DND-41 (cell line): ENCODE data around the gene EREG.

Experiments used
- ATAC-seq: fragments of 200-7000 bp; cut with Tn5 transposase; 3 replicates; pipeline ENCODE4 v1.9.1; 2021; ENCODE audit warnings: low read depth; ENCODE audit not compliant: insufficient read depth
- DNase-seq: peaks from one replicate; pipeline ENCODE4 v3.0.0-alpha.2; 2020
- H2AFZ ChIP-seq: 2 replicates; pipeline ENCODE4 v1.6.0; 2012; ENCODE audit warnings: low read depth, low read length
- H3K27ac ChIP-seq: 2 replicates; pipeline ENCODE4 v1.5.1; 2012; ENCODE audit warnings: low read length, inconsistent platforms
- H3K27me3 ChIP-seq: fragments of 200-600 bp; sonication (generic); 2 replicates; pipeline ENCODE4 v1.6.0; 2012; ENCODE audit warnings: low read length, mild to moderate bottlenecking, inconsistent platforms; ENCODE audit not compliant: insufficient read depth, poor library complexity
- H3K36me3 ChIP-seq: 2 replicates; pipeline ENCODE4 v1.5.1; 2012; ENCODE audit warnings: low read length, inconsistent platforms; ENCODE audit not compliant: insufficient read depth
- H3K4me1 ChIP-seq: 2 replicates; pipeline ENCODE4 v1.5.1; 2012; ENCODE audit warnings: mild to moderate bottlenecking, low read length; ENCODE audit not compliant: insufficient read depth
- H3K4me2 ChIP-seq: 2 replicates; pipeline ENCODE4 v1.6.0; 2012; ENCODE audit warnings: mild to moderate bottlenecking, moderate library complexity, low read length, inconsistent platforms; ENCODE audit not compliant: insufficient read depth
- H3K4me3 ChIP-seq, 2 experiments: fragments of 200-600 bp in 1 of 2; shearing (Covaris generic) in 1 of 2; 2 replicates each; pipeline ENCODE4 v1.5.1; 2012 to 2016; ENCODE audit warnings: inconsistent platforms in 2 of 2, low read length in 2 of 2, mild to moderate bottlenecking in 2 of 2, low read depth in 1 of 2, moderate library complexity in 1 of 2
- H3K79me2 ChIP-seq: 2 replicates; pipeline ENCODE4 v1.6.0; 2012; ENCODE audit warnings: low read length, inconsistent platforms; ENCODE audit not compliant: insufficient read depth
- H3K9ac ChIP-seq: 2 replicates; pipeline ENCODE4 v1.6.0; 2012; ENCODE audit warnings: low read depth, mild to moderate bottlenecking, inconsistent platforms, low read length, moderate library complexity
- H3K9me3 ChIP-seq: 2 replicates; pipeline ENCODE4 v1.5.1; 2012; ENCODE audit warnings: low read length, moderate library complexity, mild to moderate bottlenecking, inconsistent platforms; ENCODE audit not compliant: insufficient read depth, severe bottlenecking
- H4K20me1 ChIP-seq: 2 replicates; pipeline ENCODE4 v1.6.0; 2012; ENCODE audit warnings: low read length; ENCODE audit not compliant: insufficient read depth
- EZH2 ChIP-seq: IDR thresholded peaks from 3 replicates; pipeline ENCODE4 v1.6.1; 2012; ENCODE audit warnings: borderline replicate concordance, low read depth, mild to moderate bottlenecking, moderate library complexity, low read length, inconsistent platforms; ENCODE audit not compliant: severe bottlenecking
- TF ChIP-seq, protein P1 (sequence below): IDR thresholded peaks from 2 replicates; pipeline ENCODE4 v1.5.1; 2012; ENCODE audit warnings: borderline replicate concordance, low read length, moderate library complexity, mild to moderate bottlenecking; ENCODE audit not compliant: poor library complexity, severe bottlenecking; ENCODE audit errors: extremely low read depth

The EREG gene

DNA sequence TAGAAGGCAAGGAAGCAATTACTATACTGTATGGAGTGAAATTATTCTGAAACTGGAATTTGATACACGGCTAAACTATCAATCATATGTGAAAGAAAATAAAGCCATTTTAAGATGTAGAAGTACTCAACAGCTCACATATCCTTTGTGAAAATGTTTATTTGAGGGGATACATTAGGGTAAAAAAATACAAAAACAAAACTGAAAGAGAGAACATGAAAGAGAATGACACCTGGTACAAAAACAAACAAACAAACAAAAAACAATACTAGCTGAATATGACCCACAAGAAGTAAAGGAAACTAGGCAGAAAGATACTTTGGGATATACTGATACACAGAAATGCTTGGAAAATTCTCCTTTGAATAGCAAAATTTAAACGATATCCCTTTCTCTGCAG is 59.2 kb downstream of the EREG start:
- H3K4me3 ChIP-seq = no peak overlapping the region
- H3K79me2 ChIP-seq = no peaks in the 10 kb centered on the region
- ATAC-seq (no peak), DNase-seq (no peak)
- no peaks in the 10 kb centered on the region for H3K9me3 ChIP-seq
- H3K27ac ChIP-seq = no peak overlapping the region
- no peaks in the 10 kb centered on the region for H3K27me3 ChIP-seq
- no peaks in the 10 kb centered on the region for H4K20me1 ChIP-seq
- no peaks in the 10 kb centered on the region for H3K4me1 ChIP-seq
- H3K4me2 ChIP-seq = no peak overlapping the region
- no peaks in the 10 kb centered on the region for H3K36me3 ChIP-seq
- no peak for TF ChIP-seq EZH2
- TF ChIP-seq, protein P1, sequence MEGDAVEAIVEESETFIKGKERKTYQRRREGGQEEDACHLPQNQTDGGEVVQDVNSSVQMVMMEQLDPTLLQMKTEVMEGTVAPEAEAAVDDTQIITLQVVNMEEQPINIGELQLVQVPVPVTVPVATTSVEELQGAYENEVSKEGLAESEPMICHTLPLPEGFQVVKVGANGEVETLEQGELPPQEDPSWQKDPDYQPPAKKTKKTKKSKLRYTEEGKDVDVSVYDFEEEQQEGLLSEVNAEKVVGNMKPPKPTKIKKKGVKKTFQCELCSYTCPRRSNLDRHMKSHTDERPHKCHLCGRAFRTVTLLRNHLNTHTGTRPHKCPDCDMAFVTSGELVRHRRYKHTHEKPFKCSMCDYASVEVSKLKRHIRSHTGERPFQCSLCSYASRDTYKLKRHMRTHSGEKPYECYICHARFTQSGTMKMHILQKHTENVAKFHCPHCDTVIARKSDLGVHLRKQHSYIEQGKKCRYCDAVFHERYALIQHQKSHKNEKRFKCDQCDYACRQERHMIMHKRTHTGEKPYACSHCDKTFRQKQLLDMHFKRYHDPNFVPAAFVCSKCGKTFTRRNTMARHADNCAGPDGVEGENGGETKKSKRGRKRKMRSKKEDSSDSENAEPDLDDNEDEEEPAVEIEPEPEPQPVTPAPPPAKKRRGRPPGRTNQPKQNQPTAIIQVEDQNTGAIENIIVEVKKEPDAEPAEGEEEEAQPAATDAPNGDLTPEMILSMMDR = no peak
- no peak overlapping the region for H2AFZ ChIP-seq
- no peak overlapping the region for H3K9ac ChIP-seq

DNA sequence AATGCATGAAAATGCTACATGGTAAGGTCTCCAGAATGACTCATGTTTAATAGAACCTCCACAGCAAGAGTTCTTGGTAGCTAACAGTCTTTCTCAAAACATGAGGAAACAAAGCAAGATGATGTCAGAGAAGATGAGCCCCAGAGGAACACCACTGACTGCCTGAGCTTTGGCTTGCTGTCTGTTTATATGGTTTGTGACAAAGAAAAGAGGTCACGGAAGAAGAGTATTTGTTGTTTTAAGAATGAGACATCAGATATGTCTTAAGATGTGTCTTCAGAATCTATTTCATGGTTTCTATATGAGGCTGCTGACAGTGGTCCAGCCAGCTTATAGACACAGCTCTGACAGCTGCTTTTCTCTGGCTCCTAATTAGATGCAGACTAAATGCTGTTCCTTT is 61.2 kb downstream of the EREG start:
- ATAC-seq (no peak), DNase-seq (no peak)
- no peaks in the 10 kb centered on the region for H3K79me2 ChIP-seq
- H3K9ac ChIP-seq = no peak overlapping the region
- no peak overlapping the region for H3K4me3 ChIP-seq
- H2AFZ ChIP-seq = no peak overlapping the region
- H3K4me2 ChIP-seq = no peak overlapping the region
- H4K20me1 ChIP-seq = no peaks in the 10 kb centered on the region
- no peak for TF ChIP-seq EZH2
- TF ChIP-seq, protein P1 = no peak
- H3K27ac ChIP-seq = no peak overlapping the region
- H3K9me3 ChIP-seq = no peaks in the 10 kb centered on the region
- H3K4me1 ChIP-seq = no peaks in the 10 kb centered on the region
- no peaks in the 10 kb centered on the region for H3K27me3 ChIP-seq
- no peaks in the 10 kb centered on the region for H3K36me3 ChIP-seq

DNA sequence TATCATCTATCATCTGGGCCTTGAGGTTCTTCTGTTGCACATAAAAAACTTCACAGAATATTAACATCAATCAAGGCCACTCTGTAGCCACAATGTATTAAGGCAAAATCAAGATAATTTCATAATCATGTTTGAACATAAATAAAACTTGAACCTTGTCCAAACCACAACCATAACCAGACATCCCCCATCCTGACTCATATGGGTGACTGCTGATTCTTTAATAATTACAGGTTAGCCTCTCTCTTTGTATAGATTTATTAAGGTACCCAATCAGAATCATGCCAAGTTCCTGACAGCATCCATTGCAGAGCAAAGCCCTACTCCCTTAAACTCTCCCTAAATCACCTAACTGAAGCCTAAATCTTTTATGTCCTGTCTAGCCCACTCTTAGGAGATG is 63.3 kb downstream of the EREG start:
- no peaks in the 10 kb centered on the region for H3K27me3 ChIP-seq
- no peaks in the 10 kb centered on the region for H3K79me2 ChIP-seq
- H3K4me1 ChIP-seq = no peaks in the 10 kb centered on the region
- no peak overlapping the region for H3K27ac ChIP-seq
- DNase-seq (no peak), ATAC-seq (no peak)
- no peak overlapping the region for H2AFZ ChIP-seq
- H3K4me2 ChIP-seq = no peak overlapping the region
- H3K36me3 ChIP-seq = no peaks in the 10 kb centered on the region
- H4K20me1 ChIP-seq = no peaks in the 10 kb centered on the region
- H3K4me3 ChIP-seq = no peak overlapping the region
- H3K9me3 ChIP-seq = no peaks in the 10 kb centered on the region
- no peak overlapping the region for H3K9ac ChIP-seq
- no peak for TF ChIP-seq EZH2
- TF ChIP-seq, protein P1 = no peak
